ENCODE measurements around the gene HOXA2. TPM values are rescaled to one million over a fixed set of nuclear protein-coding genes. Genes with fewer than 3 reads are reported as not detected.
A peak's percentile ranks its signal among the peaks of the same experiment; 100 is the strongest.

Gene HOXA2
- total RNA-seq, 1 donor from 2014 or later = 17.9 TPM

- H3K4me1 Mint-ChIP-seq (ENCODE audit: low read depth) = peaks cover 70% of the 10 kb centered on the region
- peak overlapping the region; percentile 94 for H3K4me3 Mint-ChIP-seq (ENCODE audit: low read depth)
- H3K9me3 Mint-ChIP-seq (ENCODE audit: low read depth) = no peaks in the 10 kb centered on the region
- peaks cover 22% of the 10 kb centered on the region for H3K36me3 Mint-ChIP-seq (ENCODE audit: insufficient read depth)
- TF ChIP-seq, protein P1, sequence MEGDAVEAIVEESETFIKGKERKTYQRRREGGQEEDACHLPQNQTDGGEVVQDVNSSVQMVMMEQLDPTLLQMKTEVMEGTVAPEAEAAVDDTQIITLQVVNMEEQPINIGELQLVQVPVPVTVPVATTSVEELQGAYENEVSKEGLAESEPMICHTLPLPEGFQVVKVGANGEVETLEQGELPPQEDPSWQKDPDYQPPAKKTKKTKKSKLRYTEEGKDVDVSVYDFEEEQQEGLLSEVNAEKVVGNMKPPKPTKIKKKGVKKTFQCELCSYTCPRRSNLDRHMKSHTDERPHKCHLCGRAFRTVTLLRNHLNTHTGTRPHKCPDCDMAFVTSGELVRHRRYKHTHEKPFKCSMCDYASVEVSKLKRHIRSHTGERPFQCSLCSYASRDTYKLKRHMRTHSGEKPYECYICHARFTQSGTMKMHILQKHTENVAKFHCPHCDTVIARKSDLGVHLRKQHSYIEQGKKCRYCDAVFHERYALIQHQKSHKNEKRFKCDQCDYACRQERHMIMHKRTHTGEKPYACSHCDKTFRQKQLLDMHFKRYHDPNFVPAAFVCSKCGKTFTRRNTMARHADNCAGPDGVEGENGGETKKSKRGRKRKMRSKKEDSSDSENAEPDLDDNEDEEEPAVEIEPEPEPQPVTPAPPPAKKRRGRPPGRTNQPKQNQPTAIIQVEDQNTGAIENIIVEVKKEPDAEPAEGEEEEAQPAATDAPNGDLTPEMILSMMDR (IDR thresholded peaks at IDR 0.05; ENCODE audit: unreplicated experiment) = no peak
- no peaks in the 10 kb centered on the region for H3K27me3 Mint-ChIP-seq
- H3K27ac Mint-ChIP-seq = peak overlapping the region; percentile 92
- DNase-seq (ENCODE audit: low spot score, unreplicated experiment) = no peak
Observed at GRCh38 chr7:27101171-27101956, 1.1 kb downstream of the HOXA2 start.

GRCh38 chr7:27100694-27101170, 1.8 kb downstream of the HOXA2 start:
- TF ChIP-seq, protein P1 (IDR thresholded peaks at IDR 0.05; ENCODE audit: unreplicated experiment) = no peak
- Mint-ChIP-seq H3K4me3 (ENCODE audit: low read depth) (peak overlapping the region; percentile 94), H3K36me3 (ENCODE audit: insufficient read depth) (peaks cover 22% of the 10 kb centered on the region), H3K9me3 (ENCODE audit: low read depth) (no peaks in the 10 kb centered on the region), H3K27ac (peak overlapping the region; percentile 92), H3K27me3 (no peaks in the 10 kb centered on the region), H3K4me1 (ENCODE audit: low read depth) (peaks cover 64% of the 10 kb centered on the region)
- no peak for DNase-seq (ENCODE audit: low spot score, unreplicated experiment)

DNA sequence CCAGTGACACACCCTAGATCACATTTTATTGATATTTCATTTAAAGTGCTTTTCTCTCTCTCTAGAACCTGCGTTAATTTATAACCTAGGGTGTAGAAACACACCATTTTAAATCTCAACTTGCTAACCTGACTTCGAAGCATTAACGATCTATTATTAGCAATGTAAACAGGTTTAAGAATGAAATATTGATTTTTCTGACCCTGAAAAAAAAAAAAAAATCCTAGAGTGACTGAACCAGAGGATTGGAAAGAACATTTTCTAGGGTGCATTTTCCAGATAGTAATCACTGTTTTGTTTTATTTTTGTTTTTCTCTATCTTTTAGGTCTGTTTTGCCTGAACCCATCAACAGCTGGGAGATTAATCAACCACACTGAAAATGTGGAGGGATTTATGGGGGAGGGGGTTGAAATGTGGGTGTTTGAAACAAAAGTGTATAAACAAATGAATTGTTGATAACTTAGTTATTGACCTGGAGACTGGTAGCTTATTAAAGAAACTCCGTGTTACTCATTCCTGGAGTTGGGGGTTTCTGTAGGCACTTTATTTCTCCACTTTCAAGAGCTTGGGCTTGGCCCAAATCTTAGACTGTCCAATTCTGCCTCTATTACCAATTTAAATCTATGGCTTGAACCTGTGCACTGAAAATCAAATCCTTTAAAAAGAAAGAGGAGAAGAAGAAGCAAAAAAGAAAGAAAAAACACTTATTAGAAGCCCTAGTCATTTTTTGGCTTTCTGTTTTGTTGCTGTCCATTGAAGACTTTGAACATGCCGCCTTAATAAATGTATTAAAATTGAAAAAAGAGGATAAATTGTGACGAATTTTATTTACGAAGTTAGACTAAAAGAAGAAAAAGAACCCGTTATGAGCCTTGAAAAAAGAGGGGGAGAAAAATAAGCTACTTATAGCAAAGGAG, 2.8 kb downstream of the HOXA2 start:
- TF ChIP-seq, protein P1 (IDR thresholded peaks at IDR 0.05; ENCODE audit: unreplicated experiment) = no peak
- no peak for DNase-seq (ENCODE audit: low spot score, unreplicated experiment)
- peaks cover 20% of the 10 kb centered on the region for H3K36me3 Mint-ChIP-seq (ENCODE audit: insufficient read depth)
- no peaks in the 10 kb centered on the region for H3K9me3 Mint-ChIP-seq (ENCODE audit: low read depth)
- peak overlapping the region; percentile 94 for H3K4me3 Mint-ChIP-seq (ENCODE audit: low read depth)
- H3K27ac Mint-ChIP-seq = peak overlapping the region; percentile 92
- H3K4me1 Mint-ChIP-seq (ENCODE audit: low read depth) = peaks cover 57% of the 10 kb centered on the region
- H3K27me3 Mint-ChIP-seq = no peaks in the 10 kb centered on the region

- peak; percentile 50 for DNase-seq (ENCODE audit: low spot score, unreplicated experiment)
- H3K27me3 Mint-ChIP-seq = no peaks in the 10 kb centered on the region
- no peaks in the 10 kb centered on the region for H3K9me3 Mint-ChIP-seq (ENCODE audit: low read depth)
- H3K4me1 Mint-ChIP-seq (ENCODE audit: low read depth) = peaks cover 59% of the 10 kb centered on the region
- TF ChIP-seq, protein P1 (IDR thresholded peaks at IDR 0.05; ENCODE audit: unreplicated experiment) = no peak
- peak overlapping the region; percentile 94 for H3K4me3 Mint-ChIP-seq (ENCODE audit: low read depth)
- H3K27ac Mint-ChIP-seq = peak overlapping the region; percentile 92
- H3K36me3 Mint-ChIP-seq (ENCODE audit: insufficient read depth) = peaks cover 20% of the 10 kb centered on the region
Observed at GRCh38 chr7:27098578-27099451, 3.7 kb downstream of the HOXA2 start.
